HEK293 (cell line): ENCODE results near the gene MPC2.

Source experiments
- BCL11A ChIP-seq: fragments of 450-650 bp; formaldehyde crosslinking; IDR thresholded peaks from 2 replicates; pipeline ENCODE4 v1.5.1; 2016; ENCODE audit warnings: low read depth, missing biosample characterization, missing genetic modification characterization
- GLIS2 ChIP-seq: fragments of 450-650 bp; formaldehyde crosslinking; IDR thresholded peaks from 2 replicates; pipeline ENCODE4 v1.5.1; 2016; ENCODE audit warnings: missing biosample characterization, missing genetic modification characterization
- KLF1 ChIP-seq: fragments of 450-650 bp; formaldehyde crosslinking; IDR thresholded peaks from 2 replicates; pipeline ENCODE4 v1.5.1; 2016; ENCODE audit warnings: missing biosample characterization, missing genetic modification characterization
- MZF1 ChIP-seq: fragments of 450-650 bp; formaldehyde crosslinking; IDR thresholded peaks from 2 replicates; pipeline ENCODE4 v1.5.1; 2017; ENCODE audit warnings: missing biosample characterization, missing genetic modification characterization, borderline replicate concordance
- OSR2 ChIP-seq: fragments of 450-650 bp; formaldehyde crosslinking; IDR thresholded peaks from 2 replicates; pipeline ENCODE4 v1.5.1; 2016; ENCODE audit warnings: missing biosample characterization, missing genetic modification characterization
- OVOL3 ChIP-seq: fragments of 450-650 bp; formaldehyde crosslinking; IDR thresholded peaks from 2 replicates; pipeline ENCODE4 v1.5.1; 2016; ENCODE audit warnings: missing biosample characterization, missing genetic modification characterization
- SCRT2 ChIP-seq: fragments of 450-650 bp; formaldehyde crosslinking; IDR thresholded peaks from 2 replicates; pipeline ENCODE4 v1.5.1; 2016; ENCODE audit warnings: missing biosample characterization, missing genetic modification characterization
- SETDB1 ChIP-seq: IDR thresholded peaks from one replicate; pipeline ENCODE4 v1.6.1; 2017; ENCODE audit warnings: mild to moderate bottlenecking, low read length, moderate library complexity, mixed read lengths; ENCODE audit not compliant: insufficient read length
- ZBTB20 ChIP-seq: fragments of 450-650 bp; formaldehyde crosslinking; IDR thresholded peaks from 2 replicates; pipeline ENCODE4 v1.5.1; 2016; ENCODE audit warnings: missing biosample characterization, missing genetic modification characterization
- ZEB2 ChIP-seq: fragments of 450-650 bp; formaldehyde crosslinking; IDR thresholded peaks from 2 replicates; pipeline ENCODE4 v1.5.1; 2016; ENCODE audit warnings: missing biosample characterization, missing genetic modification characterization
- ZFP3 ChIP-seq: fragments of 450-650 bp; formaldehyde crosslinking; IDR thresholded peaks from 2 replicates; pipeline ENCODE4 v1.5.1; 2016; ENCODE audit warnings: low read depth, missing biosample characterization, missing genetic modification characterization
- ZNF114 ChIP-seq: fragments of 450-650 bp; formaldehyde crosslinking; IDR thresholded peaks from 2 replicates; pipeline ENCODE4 v1.5.0; 2017; ENCODE audit warnings: missing biosample characterization, missing genetic modification characterization
- ZNF132 ChIP-seq: fragments of 450-650 bp; formaldehyde crosslinking; IDR thresholded peaks from 2 replicates; pipeline ENCODE4 v1.5.1; 2017; ENCODE audit warnings: missing biosample characterization, missing genetic modification characterization, borderline replicate concordance
- ZNF169 ChIP-seq: fragments of 450-650 bp; formaldehyde crosslinking; IDR thresholded peaks from 2 replicates; pipeline ENCODE4 v1.5.1; 2016; ENCODE audit warnings: missing biosample characterization, missing genetic modification characterization
- ZNF221 ChIP-seq: fragments of 450-650 bp; formaldehyde crosslinking; IDR thresholded peaks from 2 replicates; pipeline ENCODE4 v1.5.1; 2017; ENCODE audit warnings: missing biosample characterization, missing genetic modification characterization, borderline replicate concordance
- ZNF366 ChIP-seq: fragments of 450-650 bp; formaldehyde crosslinking; conservative IDR thresholded peaks from 2 replicates; pipeline ENCODE4 v1.5.1; 2016; ENCODE audit warnings: missing biosample characterization, missing genetic modification characterization
- ZNF391 ChIP-seq: fragments of 450-650 bp; formaldehyde crosslinking; IDR thresholded peaks from 2 replicates; pipeline ENCODE4 v1.5.1; 2016; ENCODE audit warnings: low read depth, missing biosample characterization, missing genetic modification characterization, borderline replicate concordance
- ZNF423 ChIP-seq: fragments of 450-650 bp; formaldehyde crosslinking; IDR thresholded peaks from 2 replicates; pipeline ENCODE4 v1.5.1; 2016; ENCODE audit warnings: missing biosample characterization, missing genetic modification characterization
- ZNF561 ChIP-seq: fragments of 450-650 bp; IDR thresholded peaks from 2 replicates; pipeline ENCODE4 v1.5.1; 2018; ENCODE audit warnings: missing biosample characterization, missing genetic modification characterization, borderline replicate concordance
- ZNF596 ChIP-seq: fragments of 450-650 bp; IDR thresholded peaks from 2 replicates; pipeline ENCODE4 v1.5.0; 2018; ENCODE audit warnings: missing biosample characterization, mild to moderate bottlenecking, missing genetic modification characterization, moderate library complexity
- ZNF610 ChIP-seq: fragments of 450-650 bp; formaldehyde crosslinking; IDR thresholded peaks from 2 replicates; pipeline ENCODE4 v1.5.1; 2016; ENCODE audit warnings: missing biosample characterization, missing genetic modification characterization, borderline replicate concordance
- ZSCAN23 ChIP-seq: fragments of 450-650 bp; formaldehyde crosslinking; IDR thresholded peaks from 2 replicates; pipeline ENCODE4 v1.5.1; 2016; ENCODE audit warnings: missing biosample characterization, missing genetic modification characterization
- ZXDB ChIP-seq: fragments of 450-650 bp; formaldehyde crosslinking; IDR thresholded peaks from 2 replicates; pipeline ENCODE4 v1.5.1; 2016; ENCODE audit warnings: missing biosample characterization, missing genetic modification characterization
- TF ChIP-seq, protein P1 (sequence below): fragments of 450-650 bp; formaldehyde crosslinking; IDR thresholded peaks from 2 replicates; pipeline ENCODE4 v1.5.1; 2016; ENCODE audit warnings: missing biosample characterization, missing genetic modification characterization
- TF ChIP-seq, protein P2 (sequence below): fragments of 450-650 bp; IDR thresholded peaks from 2 replicates; pipeline ENCODE4 v1.5.1; 2018; ENCODE audit warnings: missing biosample characterization, mild to moderate bottlenecking, missing genetic modification characterization
- TF ChIP-seq, protein P3 (sequence below): fragments of 450-650 bp; formaldehyde crosslinking; IDR thresholded peaks from 2 replicates; pipeline ENCODE4 v1.5.1; 2016; ENCODE audit warnings: missing biosample characterization, missing genetic modification characterization
- TF ChIP-seq, protein P4 (sequence below): fragments of 450-650 bp; formaldehyde crosslinking; IDR thresholded peaks from 2 replicates; pipeline ENCODE4 v1.5.1; 2017; ENCODE audit warnings: missing biosample characterization, missing genetic modification characterization
- TF ChIP-seq, protein P5 (sequence below): fragments of 450-650 bp; formaldehyde crosslinking; IDR thresholded peaks from 2 replicates; pipeline ENCODE4 v1.5.1; 2016; ENCODE audit warnings: missing biosample characterization, missing genetic modification characterization
- TF ChIP-seq, protein P6 (sequence below): sonication (generic); formaldehyde crosslinking; IDR thresholded peaks from 2 replicates; pipeline ENCODE4 v1.8.1; 2022; ENCODE audit warnings: mild to moderate bottlenecking, moderate library complexity, missing genetic modification reagents

Gene MPC2

DNA sequence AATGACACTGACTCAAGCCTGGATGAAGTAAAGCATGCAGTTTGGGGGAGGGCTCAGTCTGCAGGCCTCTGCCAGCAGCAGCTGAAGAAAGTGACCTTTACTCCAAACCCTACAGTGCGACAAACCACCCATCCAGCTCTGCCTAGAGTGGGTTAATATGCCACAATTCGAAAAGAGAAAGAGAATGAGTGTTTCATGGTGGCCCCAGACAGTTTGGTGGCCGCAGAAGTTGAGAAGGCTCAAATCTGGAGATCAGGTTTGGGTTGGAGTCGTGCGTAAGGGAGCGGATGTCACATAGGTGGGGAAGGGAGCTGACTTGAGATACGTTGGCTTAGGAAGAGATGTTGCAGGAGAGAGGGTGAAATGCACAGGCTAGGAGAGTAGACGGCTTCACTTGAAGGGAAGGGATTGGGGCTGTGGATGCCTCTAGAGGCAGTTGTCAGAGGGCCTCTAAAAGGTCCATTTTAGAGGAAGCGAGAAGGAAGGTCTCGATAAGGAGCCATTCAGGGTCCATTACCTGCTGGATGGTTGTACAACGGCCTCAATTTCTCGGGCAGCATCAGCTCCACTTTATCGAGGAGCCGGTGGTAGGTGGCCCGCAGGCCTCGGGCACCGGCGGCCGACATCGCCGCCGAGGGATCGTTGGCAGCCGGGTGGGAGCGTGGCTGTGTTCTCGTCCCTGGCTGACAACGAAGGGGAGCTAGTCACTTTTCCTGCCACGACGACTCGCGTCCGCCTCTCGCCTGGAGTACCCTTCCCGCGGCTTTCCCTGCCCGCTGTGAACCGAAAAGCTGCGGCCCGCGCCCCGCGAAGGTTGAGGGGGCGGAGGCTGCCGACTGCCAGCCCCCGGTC is 1.4 kb downstream of the MPC2 start (continued):
- no peak for TF ChIP-seq SCRT2
- TF ChIP-seq, protein P1, sequence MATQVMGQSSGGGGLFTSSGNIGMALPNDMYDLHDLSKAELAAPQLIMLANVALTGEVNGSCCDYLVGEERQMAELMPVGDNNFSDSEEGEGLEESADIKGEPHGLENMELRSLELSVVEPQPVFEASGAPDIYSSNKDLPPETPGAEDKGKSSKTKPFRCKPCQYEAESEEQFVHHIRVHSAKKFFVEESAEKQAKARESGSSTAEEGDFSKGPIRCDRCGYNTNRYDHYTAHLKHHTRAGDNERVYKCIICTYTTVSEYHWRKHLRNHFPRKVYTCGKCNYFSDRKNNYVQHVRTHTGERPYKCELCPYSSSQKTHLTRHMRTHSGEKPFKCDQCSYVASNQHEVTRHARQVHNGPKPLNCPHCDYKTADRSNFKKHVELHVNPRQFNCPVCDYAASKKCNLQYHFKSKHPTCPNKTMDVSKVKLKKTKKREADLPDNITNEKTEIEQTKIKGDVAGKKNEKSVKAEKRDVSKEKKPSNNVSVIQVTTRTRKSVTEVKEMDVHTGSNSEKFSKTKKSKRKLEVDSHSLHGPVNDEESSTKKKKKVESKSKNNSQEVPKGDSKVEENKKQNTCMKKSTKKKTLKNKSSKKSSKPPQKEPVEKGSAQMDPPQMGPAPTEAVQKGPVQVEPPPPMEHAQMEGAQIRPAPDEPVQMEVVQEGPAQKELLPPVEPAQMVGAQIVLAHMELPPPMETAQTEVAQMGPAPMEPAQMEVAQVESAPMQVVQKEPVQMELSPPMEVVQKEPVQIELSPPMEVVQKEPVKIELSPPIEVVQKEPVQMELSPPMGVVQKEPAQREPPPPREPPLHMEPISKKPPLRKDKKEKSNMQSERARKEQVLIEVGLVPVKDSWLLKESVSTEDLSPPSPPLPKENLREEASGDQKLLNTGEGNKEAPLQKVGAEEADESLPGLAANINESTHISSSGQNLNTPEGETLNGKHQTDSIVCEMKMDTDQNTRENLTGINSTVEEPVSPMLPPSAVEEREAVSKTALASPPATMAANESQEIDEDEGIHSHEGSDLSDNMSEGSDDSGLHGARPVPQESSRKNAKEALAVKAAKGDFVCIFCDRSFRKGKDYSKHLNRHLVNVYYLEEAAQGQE (tag by site-specific recombination) = 0 out of 2 replicates have a peak, but pooled peaks have one; percentile 34
- peak; percentile 73; the same call in 1 of the 2 replicates for TF ChIP-seq MZF1 (tag by site-specific recombination)
- TF ChIP-seq, protein P2, sequence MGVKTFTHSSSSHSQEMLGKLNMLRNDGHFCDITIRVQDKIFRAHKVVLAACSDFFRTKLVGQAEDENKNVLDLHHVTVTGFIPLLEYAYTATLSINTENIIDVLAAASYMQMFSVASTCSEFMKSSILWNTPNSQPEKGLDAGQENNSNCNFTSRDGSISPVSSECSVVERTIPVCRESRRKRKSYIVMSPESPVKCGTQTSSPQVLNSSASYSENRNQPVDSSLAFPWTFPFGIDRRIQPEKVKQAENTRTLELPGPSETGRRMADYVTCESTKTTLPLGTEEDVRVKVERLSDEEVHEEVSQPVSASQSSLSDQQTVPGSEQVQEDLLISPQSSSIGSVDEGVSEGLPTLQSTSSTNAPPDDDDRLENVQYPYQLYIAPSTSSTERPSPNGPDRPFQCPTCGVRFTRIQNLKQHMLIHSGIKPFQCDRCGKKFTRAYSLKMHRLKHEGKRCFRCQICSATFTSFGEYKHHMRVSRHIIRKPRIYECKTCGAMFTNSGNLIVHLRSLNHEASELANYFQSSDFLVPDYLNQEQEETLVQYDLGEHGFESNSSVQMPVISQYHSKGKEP (tag by site-specific recombination) = peak; percentile 35; the same call in 1 of the 2 replicates
- no peak for TF ChIP-seq OVOL3
- TF ChIP-seq ZEB2 = peak; percentile 94; the same call in 1 of the 2 replicates
- TF ChIP-seq ZSCAN23 = no peak
- no peak for TF ChIP-seq ZNF221
- TF ChIP-seq ZNF366 (tag by site-specific recombination) = no peak
- TF ChIP-seq ZNF132 (tag by site-specific recombination) = no peak
- TF ChIP-seq ZNF561 (tag by site-specific recombination) = peak; percentile 100
- TF ChIP-seq, protein P3, sequence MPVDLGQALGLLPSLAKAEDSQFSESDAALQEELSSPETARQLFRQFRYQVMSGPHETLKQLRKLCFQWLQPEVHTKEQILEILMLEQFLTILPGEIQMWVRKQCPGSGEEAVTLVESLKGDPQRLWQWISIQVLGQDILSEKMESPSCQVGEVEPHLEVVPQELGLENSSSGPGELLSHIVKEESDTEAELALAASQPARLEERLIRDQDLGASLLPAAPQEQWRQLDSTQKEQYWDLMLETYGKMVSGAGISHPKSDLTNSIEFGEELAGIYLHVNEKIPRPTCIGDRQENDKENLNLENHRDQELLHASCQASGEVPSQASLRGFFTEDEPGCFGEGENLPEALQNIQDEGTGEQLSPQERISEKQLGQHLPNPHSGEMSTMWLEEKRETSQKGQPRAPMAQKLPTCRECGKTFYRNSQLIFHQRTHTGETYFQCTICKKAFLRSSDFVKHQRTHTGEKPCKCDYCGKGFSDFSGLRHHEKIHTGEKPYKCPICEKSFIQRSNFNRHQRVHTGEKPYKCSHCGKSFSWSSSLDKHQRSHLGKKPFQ = peak; percentile 11; the same call in 1 of the 2 replicates
- TF ChIP-seq KLF1 (tag by site-specific recombination) = no peak
- peak; percentile 77 for TF ChIP-seq ZNF391 (tag by site-specific recombination)
- TF ChIP-seq ZXDB = no peak
- TF ChIP-seq, protein P4, sequence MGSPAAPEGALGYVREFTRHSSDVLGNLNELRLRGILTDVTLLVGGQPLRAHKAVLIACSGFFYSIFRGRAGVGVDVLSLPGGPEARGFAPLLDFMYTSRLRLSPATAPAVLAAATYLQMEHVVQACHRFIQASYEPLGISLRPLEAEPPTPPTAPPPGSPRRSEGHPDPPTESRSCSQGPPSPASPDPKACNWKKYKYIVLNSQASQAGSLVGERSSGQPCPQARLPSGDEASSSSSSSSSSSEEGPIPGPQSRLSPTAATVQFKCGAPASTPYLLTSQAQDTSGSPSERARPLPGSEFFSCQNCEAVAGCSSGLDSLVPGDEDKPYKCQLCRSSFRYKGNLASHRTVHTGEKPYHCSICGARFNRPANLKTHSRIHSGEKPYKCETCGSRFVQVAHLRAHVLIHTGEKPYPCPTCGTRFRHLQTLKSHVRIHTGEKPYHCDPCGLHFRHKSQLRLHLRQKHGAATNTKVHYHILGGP = no peak
- TF ChIP-seq ZNF114 (tag by site-specific recombination) = no peak
- TF ChIP-seq OSR2 (tag by site-specific recombination) = 0 out of 2 replicates have a peak, but pooled peaks have one; percentile 12
- no peak for TF ChIP-seq BCL11A (tag by site-specific recombination)
- TF ChIP-seq ZNF423 = no peak
- peak; percentile 87; the same call in 1 of the 2 replicates for TF ChIP-seq ZBTB20 (tag by site-specific recombination)
- no peak for TF ChIP-seq ZFP3 (tag by site-specific recombination)
- no peak; the same call in none of the 2 replicates for TF ChIP-seq GLIS2
- peak; percentile 41; the same call in 1 of the 2 replicates for TF ChIP-seq ZNF610 (tag by site-specific recombination)
- no peak for TF ChIP-seq ZNF169 (tag by site-specific recombination)
- TF ChIP-seq, protein P5, sequence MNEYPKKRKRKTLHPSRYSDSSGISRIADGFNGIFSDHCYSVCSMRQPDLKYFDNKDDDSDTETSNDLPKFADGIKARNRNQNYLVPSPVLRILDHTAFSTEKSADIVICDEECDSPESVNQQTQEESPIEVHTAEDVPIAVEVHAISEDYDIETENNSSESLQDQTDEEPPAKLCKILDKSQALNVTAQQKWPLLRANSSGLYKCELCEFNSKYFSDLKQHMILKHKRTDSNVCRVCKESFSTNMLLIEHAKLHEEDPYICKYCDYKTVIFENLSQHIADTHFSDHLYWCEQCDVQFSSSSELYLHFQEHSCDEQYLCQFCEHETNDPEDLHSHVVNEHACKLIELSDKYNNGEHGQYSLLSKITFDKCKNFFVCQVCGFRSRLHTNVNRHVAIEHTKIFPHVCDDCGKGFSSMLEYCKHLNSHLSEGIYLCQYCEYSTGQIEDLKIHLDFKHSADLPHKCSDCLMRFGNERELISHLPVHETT = 0 out of 2 replicates have a peak, but pooled peaks have one; percentile 14
- TF ChIP-seq ZNF596 (tag by site-specific recombination) = no peak
- no peak for TF ChIP-seq SETDB1
- TF ChIP-seq, protein P6, sequence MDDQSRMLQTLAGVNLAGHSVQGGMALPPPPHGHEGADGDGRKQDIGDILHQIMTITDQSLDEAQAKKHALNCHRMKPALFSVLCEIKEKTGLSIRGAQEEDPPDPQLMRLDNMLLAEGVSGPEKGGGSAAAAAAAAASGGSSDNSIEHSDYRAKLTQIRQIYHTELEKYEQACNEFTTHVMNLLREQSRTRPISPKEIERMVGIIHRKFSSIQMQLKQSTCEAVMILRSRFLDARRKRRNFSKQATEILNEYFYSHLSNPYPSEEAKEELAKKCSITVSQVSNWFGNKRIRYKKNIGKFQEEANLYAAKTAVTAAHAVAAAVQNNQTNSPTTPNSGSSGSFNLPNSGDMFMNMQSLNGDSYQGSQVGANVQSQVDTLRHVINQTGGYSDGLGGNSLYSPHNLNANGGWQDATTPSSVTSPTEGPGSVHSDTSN (CRISPR knock-in tag) = peak; percentile 68; the same call in 1 of the 2 replicates
